GM20000 (cell line): ENCODE measurements around the gene HBG2.
"Not testable (repeated sequence)": the region's sequence is repeated elsewhere in the genome, so short reads cannot be mapped to it uniquely, and the experiment has no call there.

Experiments
- DNase-seq: peaks from one replicate; pipeline ENCODE4 v3.0.0; 2012; ENCODE audit warnings: low spot score
- TF ChIP-seq, protein P1 (sequence below): IDR thresholded peaks from 2 replicates; pipeline ENCODE4 v1.5.1; 2012; ENCODE audit warnings: mild to moderate bottlenecking, control low read depth; ENCODE audit errors: extremely low read depth, missing control alignments

The HBG2 gene

DNA sequence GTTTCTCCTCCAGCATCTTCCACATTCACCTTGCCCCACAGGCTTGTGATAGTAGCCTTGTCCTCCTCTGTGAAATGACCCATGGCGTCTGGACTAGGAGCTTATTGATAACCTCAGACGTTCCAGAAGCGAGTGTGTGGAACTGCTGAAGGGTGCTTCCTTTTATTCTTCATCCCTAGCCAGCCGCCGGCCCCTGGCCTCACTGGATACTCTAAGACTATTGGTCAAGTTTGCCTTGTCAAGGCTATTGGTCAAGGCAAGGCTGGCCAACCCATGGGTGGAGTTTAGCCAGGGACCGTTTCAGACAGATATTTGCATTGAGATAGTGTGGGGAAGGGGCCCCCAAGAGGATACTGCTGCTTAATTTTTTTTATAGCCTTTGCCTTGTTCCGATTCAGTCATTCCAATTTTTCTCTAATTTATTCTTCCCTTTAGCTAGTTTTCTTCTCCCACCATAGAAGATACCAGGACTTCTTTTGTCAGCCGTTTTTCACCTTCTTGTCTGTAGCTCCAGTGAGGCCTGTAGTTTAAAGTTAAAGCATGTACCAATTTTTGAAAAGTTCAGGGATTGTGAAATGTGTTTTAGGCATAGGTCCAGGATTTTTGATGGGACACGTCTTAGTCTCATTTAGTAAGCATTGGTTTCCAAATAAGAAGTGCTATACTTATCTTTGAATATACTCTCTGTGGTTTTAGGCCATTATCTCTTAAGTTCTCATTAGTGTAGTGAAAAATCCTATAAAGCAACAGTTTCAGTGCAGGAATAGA is at the start of gene HBG2:
Gene HBG2 (minus strand): TSS at position 136 of the 768 bp plus-strand sequence. CDS start 53 bp downstream, at position 83.
- DNase-seq: not testable (repeated sequence)

DNA sequence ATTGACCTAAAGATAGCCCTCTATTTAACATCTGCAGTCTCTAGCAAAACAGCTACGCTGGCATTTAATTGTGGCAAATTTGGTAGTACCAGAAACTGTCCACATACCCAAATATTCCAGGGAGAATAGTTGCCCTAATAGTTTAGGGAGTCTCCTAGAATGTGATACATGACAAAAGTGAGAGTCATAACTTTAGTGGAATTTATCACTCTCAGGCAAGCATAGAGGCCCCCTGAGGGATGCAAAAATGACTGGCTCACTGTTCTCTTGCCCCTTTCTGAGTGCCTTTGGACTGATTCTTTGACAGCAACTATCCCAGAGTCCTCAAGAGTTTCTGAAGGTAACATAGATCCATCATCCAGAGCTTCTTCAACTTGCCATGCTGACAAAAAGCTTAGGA is 49.5 kb upstream of the HBG2 start:
- DNase-seq: no peak
- TF ChIP-seq, protein P1, sequence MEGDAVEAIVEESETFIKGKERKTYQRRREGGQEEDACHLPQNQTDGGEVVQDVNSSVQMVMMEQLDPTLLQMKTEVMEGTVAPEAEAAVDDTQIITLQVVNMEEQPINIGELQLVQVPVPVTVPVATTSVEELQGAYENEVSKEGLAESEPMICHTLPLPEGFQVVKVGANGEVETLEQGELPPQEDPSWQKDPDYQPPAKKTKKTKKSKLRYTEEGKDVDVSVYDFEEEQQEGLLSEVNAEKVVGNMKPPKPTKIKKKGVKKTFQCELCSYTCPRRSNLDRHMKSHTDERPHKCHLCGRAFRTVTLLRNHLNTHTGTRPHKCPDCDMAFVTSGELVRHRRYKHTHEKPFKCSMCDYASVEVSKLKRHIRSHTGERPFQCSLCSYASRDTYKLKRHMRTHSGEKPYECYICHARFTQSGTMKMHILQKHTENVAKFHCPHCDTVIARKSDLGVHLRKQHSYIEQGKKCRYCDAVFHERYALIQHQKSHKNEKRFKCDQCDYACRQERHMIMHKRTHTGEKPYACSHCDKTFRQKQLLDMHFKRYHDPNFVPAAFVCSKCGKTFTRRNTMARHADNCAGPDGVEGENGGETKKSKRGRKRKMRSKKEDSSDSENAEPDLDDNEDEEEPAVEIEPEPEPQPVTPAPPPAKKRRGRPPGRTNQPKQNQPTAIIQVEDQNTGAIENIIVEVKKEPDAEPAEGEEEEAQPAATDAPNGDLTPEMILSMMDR: no peak

DNA sequence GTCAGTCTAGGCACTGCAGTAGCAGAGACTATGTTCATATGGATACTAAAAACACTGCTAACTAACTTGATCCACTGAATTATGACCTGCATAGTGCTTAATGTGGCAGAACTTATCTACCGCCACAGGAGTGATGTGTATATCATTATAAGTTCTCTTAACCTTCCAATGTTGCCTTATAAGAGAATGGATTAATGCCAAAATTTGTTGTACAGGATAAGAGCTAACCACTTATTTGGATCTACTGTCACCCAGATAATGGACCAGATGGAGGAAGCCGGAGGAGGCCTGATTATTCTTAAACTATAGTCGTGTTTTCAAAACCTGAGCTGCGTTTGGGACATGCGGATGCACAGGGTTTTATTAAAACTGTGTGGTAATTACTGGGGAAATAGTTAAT is 49.0 kb upstream of the HBG2 start:
- TF ChIP-seq, protein P1: no peak

DNA sequence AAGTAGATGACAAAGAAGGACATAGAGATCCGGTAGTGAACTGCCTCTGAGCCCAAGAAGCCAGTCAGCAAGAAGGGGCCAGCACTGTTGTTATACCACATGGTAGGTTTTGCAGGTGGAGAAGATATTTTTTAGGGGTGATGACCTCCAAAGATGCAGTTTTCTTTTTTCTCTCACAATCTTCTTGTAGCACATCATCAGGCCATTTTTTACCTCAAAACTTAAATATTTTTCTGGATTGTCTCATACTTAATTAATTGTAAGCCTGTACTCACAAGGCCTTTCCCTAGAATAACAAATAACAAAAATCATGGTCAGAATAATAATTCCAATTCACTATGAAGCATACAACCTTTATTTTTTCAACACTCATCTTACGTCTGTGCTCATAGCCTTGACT is 47.3 kb upstream of the HBG2 start, which contains the start of gene OR51B4:
Gene OR51B4 (minus strand): TSS at position 101 of the 400 bp plus-strand sequence. CDS start 0 bp downstream, at position 101.
- DNase-seq: no peak
- TF ChIP-seq, protein P1: no peak

More for the DNA sequence above, 49.0 kb upstream of the HBG2 start:
- DNase-seq: no peak

DNA sequence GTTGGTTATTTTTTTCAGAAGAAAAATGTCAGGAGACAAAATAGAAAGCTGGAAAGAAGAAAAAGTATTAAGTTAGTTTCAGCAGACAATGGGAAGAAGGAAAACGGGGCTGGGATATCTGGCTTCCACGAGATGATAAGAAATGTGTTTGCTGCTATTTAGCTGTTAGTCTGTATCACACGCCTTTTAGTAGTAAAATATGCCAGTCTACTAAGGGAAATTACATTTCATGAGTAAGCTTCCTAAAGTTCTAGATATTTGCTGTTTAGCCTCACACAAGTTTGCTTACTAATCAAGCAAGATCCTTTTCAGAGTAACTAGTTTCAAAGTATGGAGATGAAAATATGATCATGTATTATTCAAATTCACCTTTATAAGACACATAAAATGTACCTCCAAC is 45.7 kb upstream of the HBG2 start:
- TF ChIP-seq, protein P1: no peak
- no peak for DNase-seq

DNA sequence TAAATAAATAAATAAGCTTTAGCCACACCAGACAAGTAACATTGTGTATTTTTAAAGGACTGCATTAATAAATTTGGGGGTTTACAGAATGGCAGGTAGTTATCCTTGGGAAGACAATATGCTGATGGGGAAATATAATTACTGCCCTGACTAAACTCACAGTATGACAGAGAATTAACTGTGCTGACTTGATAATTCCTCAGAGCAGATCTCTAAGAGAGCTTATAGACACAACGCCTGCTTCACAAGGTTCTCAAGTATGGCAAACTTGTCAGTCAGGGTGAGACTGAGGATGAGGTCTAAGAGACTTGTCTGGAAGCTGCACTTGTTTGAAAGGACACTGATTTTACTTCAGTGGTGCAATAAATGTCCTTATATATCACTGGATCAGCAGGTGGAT is 43.9 kb upstream of the HBG2 start:
- DNase-seq: no peak
- TF ChIP-seq, protein P1: no peak

DNA sequence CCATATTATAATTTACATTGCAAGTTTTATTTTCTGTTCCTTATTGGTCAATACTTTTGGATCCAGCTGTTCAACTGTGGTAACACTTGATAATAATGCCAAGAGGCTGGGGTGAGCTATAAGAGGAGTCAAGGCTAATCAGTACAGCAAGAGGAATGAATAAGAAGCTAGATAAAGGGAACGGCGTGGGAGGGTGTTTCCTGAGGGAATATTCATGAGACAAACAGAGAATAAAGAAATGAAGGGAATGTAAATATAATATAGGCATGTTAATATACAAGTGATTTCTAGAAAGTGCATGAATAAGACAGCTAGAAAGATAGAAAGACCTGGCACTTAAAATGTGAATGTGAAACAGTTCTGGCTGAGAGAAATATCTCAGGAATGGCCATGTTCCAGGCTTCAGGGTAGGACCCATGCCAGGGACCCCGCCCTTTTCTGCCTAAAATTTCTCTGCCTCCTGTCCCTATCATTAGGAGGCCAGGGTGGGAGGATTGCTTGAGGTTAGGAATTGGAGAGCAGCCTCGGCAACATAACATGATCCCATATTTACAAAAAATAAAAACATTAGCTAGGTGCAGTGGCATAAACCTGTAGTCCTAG is 43.2 kb upstream of the HBG2 start:
- no peak for DNase-seq
- TF ChIP-seq, protein P1: no peak

DNA sequence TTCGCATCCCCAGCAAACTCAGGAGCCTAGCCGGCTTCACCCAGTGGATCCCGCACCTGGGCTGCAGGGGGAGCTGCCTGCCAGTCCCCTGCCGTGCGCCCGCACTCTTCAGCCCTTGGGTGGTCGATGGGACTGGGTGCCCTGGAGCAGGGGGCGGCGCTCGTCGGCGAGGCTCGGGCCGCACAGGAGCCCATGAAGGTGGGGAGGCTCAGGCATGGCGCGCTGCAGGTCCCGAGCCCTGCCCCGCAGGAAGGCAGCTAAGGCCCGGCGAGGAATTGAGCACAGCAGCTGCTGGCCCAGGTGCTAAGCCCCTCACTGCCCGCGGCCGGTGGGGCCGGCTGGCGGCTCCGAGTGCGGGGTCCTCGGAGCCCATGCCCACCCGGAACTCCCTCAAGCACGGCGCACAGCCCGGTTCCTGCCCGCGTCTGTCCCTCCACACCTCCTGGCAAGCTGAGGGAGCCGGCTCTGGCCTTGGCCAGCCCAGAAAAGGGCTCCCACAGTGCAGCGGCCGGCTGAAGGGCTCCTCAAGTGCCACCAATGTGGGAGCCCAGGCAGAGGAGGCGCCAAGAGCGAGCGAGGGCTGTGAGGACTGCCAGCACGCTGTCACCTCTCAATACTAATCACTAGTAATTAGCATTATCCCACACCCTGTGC is 39.9 kb upstream of the HBG2 start:
- DNase-seq: not testable (repeated sequence)
